B cell (primary cell): ENCODE results near the gene NFKBIL1.

Experiments used
- EZH2 ChIP-seq: IDR thresholded peaks from 2 replicates; pipeline ENCODE4 v1.6.1; 2012; ENCODE audit warnings: borderline replicate concordance, low read depth, mild to moderate bottlenecking, moderate library complexity, low read length; ENCODE audit not compliant: insufficient read depth, poor library complexity, severe bottlenecking
- TF ChIP-seq, protein P1 (sequence below): fragments of 200-600 bp; IDR thresholded peaks from one replicate; pipeline ENCODE4 v1.8.0; 2022; ENCODE audit warnings: antibody characterized with exemption, mild to moderate bottlenecking

DNA sequence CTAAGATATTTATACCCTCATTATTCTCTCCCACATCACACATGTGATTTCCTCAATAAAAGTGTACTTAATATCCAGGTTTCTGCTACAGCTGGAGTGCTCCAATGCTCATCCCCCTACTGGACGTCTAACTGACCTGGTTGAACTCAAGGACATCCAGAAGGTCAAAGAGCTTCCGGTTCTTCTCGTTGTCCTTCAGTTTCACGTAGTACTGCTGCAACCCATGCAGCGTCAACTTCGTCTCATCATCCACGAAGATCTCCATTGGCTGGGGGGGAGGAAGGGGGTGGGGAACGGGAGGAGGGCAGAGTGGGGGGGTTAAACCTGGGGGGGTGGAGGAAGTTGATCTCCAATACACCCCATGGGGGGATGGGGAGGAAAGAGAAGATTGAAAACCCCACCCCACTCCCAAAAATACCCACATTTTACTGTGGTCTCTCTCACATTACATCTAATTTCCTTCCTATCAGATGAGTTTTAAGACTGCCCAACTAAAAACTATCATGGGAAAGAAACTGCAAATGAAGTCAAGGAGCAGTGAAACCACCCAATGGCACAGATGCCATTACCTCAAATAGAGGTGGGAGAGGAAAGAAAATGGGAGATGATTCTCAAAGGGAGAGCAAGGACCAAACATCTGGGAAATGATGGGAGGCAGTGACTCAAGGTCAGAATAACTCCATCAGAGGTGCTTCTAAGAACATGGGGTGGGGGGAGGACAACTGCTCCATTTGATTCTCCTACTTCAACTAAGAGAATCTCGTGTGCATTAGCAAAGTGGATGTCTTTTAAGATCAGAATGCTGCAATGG is 14.6 kb upstream of the NFKBIL1 start:
- TF ChIP-seq, protein P1, sequence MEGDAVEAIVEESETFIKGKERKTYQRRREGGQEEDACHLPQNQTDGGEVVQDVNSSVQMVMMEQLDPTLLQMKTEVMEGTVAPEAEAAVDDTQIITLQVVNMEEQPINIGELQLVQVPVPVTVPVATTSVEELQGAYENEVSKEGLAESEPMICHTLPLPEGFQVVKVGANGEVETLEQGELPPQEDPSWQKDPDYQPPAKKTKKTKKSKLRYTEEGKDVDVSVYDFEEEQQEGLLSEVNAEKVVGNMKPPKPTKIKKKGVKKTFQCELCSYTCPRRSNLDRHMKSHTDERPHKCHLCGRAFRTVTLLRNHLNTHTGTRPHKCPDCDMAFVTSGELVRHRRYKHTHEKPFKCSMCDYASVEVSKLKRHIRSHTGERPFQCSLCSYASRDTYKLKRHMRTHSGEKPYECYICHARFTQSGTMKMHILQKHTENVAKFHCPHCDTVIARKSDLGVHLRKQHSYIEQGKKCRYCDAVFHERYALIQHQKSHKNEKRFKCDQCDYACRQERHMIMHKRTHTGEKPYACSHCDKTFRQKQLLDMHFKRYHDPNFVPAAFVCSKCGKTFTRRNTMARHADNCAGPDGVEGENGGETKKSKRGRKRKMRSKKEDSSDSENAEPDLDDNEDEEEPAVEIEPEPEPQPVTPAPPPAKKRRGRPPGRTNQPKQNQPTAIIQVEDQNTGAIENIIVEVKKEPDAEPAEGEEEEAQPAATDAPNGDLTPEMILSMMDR = no peak
- no peak for TF ChIP-seq EZH2
